SIG-M5 (cell line): Measurements from ENCODE around the gene CYP24A1.

ENCODE experiments used
- DNase-seq: peaks from one replicate; lab custom pipeline; 2025; lab: John Stamatoyannopoulos, UW

Gene CYP24A1

GRCh38 chr20:54172856-54173652 lies 732 bp downstream of the CYP24A1 start:
- no peak for DNase-seq

GRCh38 chr20:54172532-54172855 lies 1.3 kb downstream of the CYP24A1 start:
- no peak for DNase-seq

- no peak for DNase-seq
These were observed 2.8 kb downstream of the CYP24A1 start for GRCh38 chr20:54170963-54171362.

GRCh38 chr20:54170026-54170471 lies 3.7 kb downstream of the CYP24A1 start:
- no peak for DNase-seq

GRCh38 chr20:54168961-54169862 lies 4.6 kb downstream of the CYP24A1 start:
- no peak for DNase-seq

GRCh38 chr20:54167909-54168872 lies 5.6 kb downstream of the CYP24A1 start:
- DNase-seq = no peak

- DNase-seq = no peak
These were observed 6.7 kb downstream of the CYP24A1 start for GRCh38 chr20:54166987-54167662.

- no peak for DNase-seq
These were observed 8.0 kb downstream of the CYP24A1 start for GRCh38 chr20:54165803-54166202.

- no peak for DNase-seq
These were observed 8.8 kb downstream of the CYP24A1 start for GRCh38 chr20:54165014-54165413.

GRCh38 chr20:54163402-54163801 lies 10.4 kb downstream of the CYP24A1 start:
- DNase-seq = no peak

- no peak for DNase-seq
These were observed 11.3 kb downstream of the CYP24A1 start for GRCh38 chr20:54162378-54163009.

GRCh38 chr20:54161821-54162149 lies 12.0 kb downstream of the CYP24A1 start:
- no peak for DNase-seq

GRCh38 chr20:54161008-54161820 lies 12.6 kb downstream of the CYP24A1 start:
- DNase-seq = no peak

GRCh38 chr20:54160065-54161007 lies 13.4 kb downstream of the CYP24A1 start:
- DNase-seq = no peak

GRCh38 chr20:54158856-54159418 lies 14.8 kb downstream of the CYP24A1 start:
- no peak for DNase-seq

- DNase-seq = no peak
These were observed 15.6 kb downstream of the CYP24A1 start for GRCh38 chr20:54158226-54158625.

GRCh38 chr20:54156981-54157835 lies 16.6 kb downstream of the CYP24A1 start:
- DNase-seq = no peak

- DNase-seq = no peak
These were observed 17.3 kb downstream of the CYP24A1 start for GRCh38 chr20:54156522-54156921.
